Stromal cell of bone marrow (primary cell): Measurements from ENCODE around the gene FCGR1A.
"Not testable (repeated sequence)": the region's sequence is repeated elsewhere in the genome, so short reads cannot be mapped to it uniquely, and the experiment has no call there.

ENCODE experiments used
- DNase-seq: peaks from one replicate; pipeline ENCODE4 v3.0.0-alpha.2; 2012; ENCODE audit warnings: low read depth

FCGR1A gene

GRCh38 chr1:149782600-149782999 is at the start of gene FCGR1A:
TSS of gene FCGR1A (plus strand) at chr1:149782694. CDS start at chr1:149782744, 50 bp downstream.
- not testable (repeated sequence) for DNase-seq

- not testable (repeated sequence) for DNase-seq
These were observed 49.7 kb upstream of the FCGR1A start for GRCh38 chr1:149732781-149733180.

GRCh38 chr1:149734692-149735091 is 47.8 kb upstream of the FCGR1A start:
- not testable (repeated sequence) for DNase-seq

GRCh38 chr1:149740148-149740581 is 42.3 kb upstream of the FCGR1A start:
- not testable (repeated sequence) for DNase-seq

GRCh38 chr1:149740590-149741230 is 41.8 kb upstream of the FCGR1A start:
- DNase-seq, result not testable (repeated sequence)

- DNase-seq, result not testable (repeated sequence)
These were observed 40.6 kb upstream of the FCGR1A start for GRCh38 chr1:149741914-149742313.

- DNase-seq, result not testable (repeated sequence)
These were observed 35.8 kb upstream of the FCGR1A start for GRCh38 chr1:149746463-149747356.

- DNase-seq, result not testable (repeated sequence)
These were observed 34.9 kb upstream of the FCGR1A start for GRCh38 chr1:149747359-149748143.

- DNase-seq, result not testable (repeated sequence)
These were observed 34.4 kb upstream of the FCGR1A start for GRCh38 chr1:149748144-149748500.

GRCh38 chr1:149750562-149750961 is 31.9 kb upstream of the FCGR1A start:
- DNase-seq, result not testable (repeated sequence)

GRCh38 chr1:149752186-149752585 is 30.3 kb upstream of the FCGR1A start:
- not testable (repeated sequence) for DNase-seq

- not testable (repeated sequence) for DNase-seq
These were observed 29.0 kb upstream of the FCGR1A start for GRCh38 chr1:149753466-149753865.

- not testable (repeated sequence) for DNase-seq
These were observed 27.2 kb upstream of the FCGR1A start for GRCh38 chr1:149755294-149755693.

GRCh38 chr1:149762294-149762693 is 20.2 kb upstream of the FCGR1A start:
- not testable (repeated sequence) for DNase-seq

GRCh38 chr1:149764087-149764800 is 18.2 kb upstream of the FCGR1A start:
- DNase-seq, result not testable (repeated sequence)

- DNase-seq, result not testable (repeated sequence)
These were observed 16.3 kb upstream of the FCGR1A start for GRCh38 chr1:149766241-149766640.

GRCh38 chr1:149769216-149769615 is 13.3 kb upstream of the FCGR1A start:
- not testable (repeated sequence) for DNase-seq

GRCh38 chr1:149770661-149771060 is 11.8 kb upstream of the FCGR1A start:
- DNase-seq, result not testable (repeated sequence)

GRCh38 chr1:149771653-149772425 is 10.7 kb upstream of the FCGR1A start:
- DNase-seq, result not testable (repeated sequence)

GRCh38 chr1:149775510-149776147 is 6.9 kb upstream of the FCGR1A start:
- not testable (repeated sequence) for DNase-seq
